WTC11 (cell line): ENCODE data around the gene MSX2. TPM values are rescaled to one million over a fixed set of nuclear protein-coding genes. Genes with fewer than 3 reads are reported as not detected.

ENCODE experiments used
- ATAC-seq: fragments of 200-7000 bp; cut with Tn5 transposase; 2 replicates; pipeline ENCODE4 v1.10.0; 2021; ENCODE audit warnings: mild to moderate bottlenecking, moderate library complexity
- CTCF ChIA-PET: fragments of 300-600 bp; sonication (Branson Sonifier 250); formaldehyde crosslinking; loops from one replicate; lab custom pipeline; 2021; ENCODE audit warnings: antibody characterized with exemption; lab: Charles Lee
- POLR2A ChIA-PET: fragments of 350-600 bp; sonication (Branson Sonifier 250); formaldehyde crosslinking; loops from one replicate; lab custom pipeline; 2021; ENCODE audit warnings: antibody characterized with exemption; lab: Charles Lee
- DNase-seq: peaks from one replicate; pipeline ENCODE4 v3.0.0; 2021; ENCODE audit warnings: low spot score
- H3K27ac Mint-ChIP-seq: 2 replicates; pipeline ENCODE4 v1.8.0; 2021; ENCODE audit warnings: mixed read lengths
- H3K27me3 Mint-ChIP-seq: 2 replicates; pipeline ENCODE4 v1.8.0; 2021; ENCODE audit warnings: low read depth, mild to moderate bottlenecking, moderate library complexity, mixed read lengths
- H3K36me3 Mint-ChIP-seq: 2 replicates; pipeline ENCODE4 v1.8.0; 2021; ENCODE audit warnings: mixed read lengths
- H3K4me1 Mint-ChIP-seq: 2 replicates; pipeline ENCODE4 v1.8.0; 2022; ENCODE audit warnings: mixed read lengths
- H3K4me3 Mint-ChIP-seq: 2 replicates; pipeline ENCODE4 v1.8.0; 2021; ENCODE audit warnings: mild to moderate bottlenecking, moderate library complexity, mixed read lengths
- H3K9me3 Mint-ChIP-seq: 2 replicates; pipeline ENCODE4 v1.8.0; 2021; ENCODE audit warnings: mixed read lengths
- CREB1 ChIP-seq: sonication (generic); formaldehyde crosslinking; IDR thresholded peaks from 2 replicates; pipeline ENCODE4 v1.8.0; 2023; ENCODE audit warnings: mild to moderate bottlenecking, missing genetic modification reagents
- ELF4 ChIP-seq: sonication (generic); formaldehyde crosslinking; IDR thresholded peaks from 2 replicates; pipeline ENCODE4 v1.8.1; 2022; ENCODE audit warnings: low read depth, mild to moderate bottlenecking, moderate library complexity, missing genetic modification reagents
- IRF2 ChIP-seq: sonication (generic); formaldehyde crosslinking; IDR thresholded peaks from 2 replicates; pipeline ENCODE4 v1.8.0; 2022; ENCODE audit warnings: low read depth, missing genetic modification reagents, borderline replicate concordance
- KAT7 ChIP-seq: sonication (generic); formaldehyde crosslinking; IDR thresholded peaks from 2 replicates; pipeline ENCODE4 v1.8.1; 2023; ENCODE audit warnings: missing genetic modification reagents, mild to moderate bottlenecking, borderline replicate concordance
- MLX ChIP-seq: sonication (generic); formaldehyde crosslinking; IDR thresholded peaks from 2 replicates; pipeline ENCODE4 v1.8.1; 2023; ENCODE audit warnings: mild to moderate bottlenecking, missing genetic modification reagents, moderate library complexity
- NR1H2 ChIP-seq: sonication (generic); formaldehyde crosslinking; IDR thresholded peaks from 2 replicates; pipeline ENCODE4 v1.9.0; 2021; ENCODE audit warnings: mild to moderate bottlenecking, moderate library complexity, missing genetic modification reagents
- OVOL2 ChIP-seq: fragments of 250-450 bp; sonication (Bioruptor Pico); IDR thresholded peaks from 2 replicates; pipeline ENCODE4 v1.9.0; 2021; ENCODE audit warnings: mild to moderate bottlenecking, borderline replicate concordance
- RELA ChIP-seq: sonication (generic); formaldehyde crosslinking; IDR thresholded peaks from 2 replicates; pipeline ENCODE4 v1.8.1; 2022; ENCODE audit warnings: missing genetic modification reagents, mild to moderate bottlenecking, borderline replicate concordance
- SP1 ChIP-seq: sonication (generic); formaldehyde crosslinking; conservative IDR thresholded peaks from 2 replicates; pipeline ENCODE4 v1.8.1; 2022; ENCODE audit warnings: missing genetic modification reagents
- STAT6 ChIP-seq: sonication (generic); formaldehyde crosslinking; conservative IDR thresholded peaks from 2 replicates; pipeline ENCODE4 v1.8.1; 2023; ENCODE audit warnings: mild to moderate bottlenecking, low read depth, missing genetic modification reagents, moderate library complexity
- TCF7 ChIP-seq: sonication (generic); formaldehyde crosslinking; IDR thresholded peaks from 2 replicates; pipeline ENCODE4 v1.8.0; 2022; ENCODE audit warnings: mild to moderate bottlenecking, low read depth, missing genetic modification reagents, moderate library complexity
- ZNF219 ChIP-seq: sonication (generic); formaldehyde crosslinking; IDR thresholded peaks from 2 replicates; pipeline ENCODE4 v1.8.0; 2023; ENCODE audit warnings: missing genetic modification reagents, mild to moderate bottlenecking, borderline replicate concordance
- ZNF396 ChIP-seq: fragments of 250-450 bp; sonication (Bioruptor Pico); IDR thresholded peaks from 2 replicates; pipeline ENCODE4 v1.8.0; 2021; ENCODE audit warnings: mild to moderate bottlenecking, moderate library complexity, borderline replicate concordance
- ZNF416 ChIP-seq: fragments of 250-450 bp; sonication (Bioruptor Pico); IDR thresholded peaks from 2 replicates; pipeline ENCODE4 v1.9.0; 2021; ENCODE audit warnings: mild to moderate bottlenecking, inconsistent platforms
- total RNA-seq: library from RNA; stranded (reverse); gene quantifications from 3 replicates; pipeline ENCODE4 v1.2.3, GENCODE V29; 2021
- TF ChIP-seq, protein P1 (sequence below): sonication (generic); formaldehyde crosslinking; IDR thresholded peaks from 2 replicates; pipeline ENCODE4 v1.8.0; 2022; ENCODE audit warnings: mild to moderate bottlenecking, missing genetic modification reagents
- TF ChIP-seq, protein P2 (sequence below): fragments of 250-450 bp; sonication (Bioruptor Pico); IDR thresholded peaks from 2 replicates; pipeline ENCODE4 v1.9.0; 2021; ENCODE audit warnings: mild to moderate bottlenecking, borderline replicate concordance

Gene MSX2
- total RNA-seq, 1 experiment from 2014 or later = 0.83 TPM

DNA sequence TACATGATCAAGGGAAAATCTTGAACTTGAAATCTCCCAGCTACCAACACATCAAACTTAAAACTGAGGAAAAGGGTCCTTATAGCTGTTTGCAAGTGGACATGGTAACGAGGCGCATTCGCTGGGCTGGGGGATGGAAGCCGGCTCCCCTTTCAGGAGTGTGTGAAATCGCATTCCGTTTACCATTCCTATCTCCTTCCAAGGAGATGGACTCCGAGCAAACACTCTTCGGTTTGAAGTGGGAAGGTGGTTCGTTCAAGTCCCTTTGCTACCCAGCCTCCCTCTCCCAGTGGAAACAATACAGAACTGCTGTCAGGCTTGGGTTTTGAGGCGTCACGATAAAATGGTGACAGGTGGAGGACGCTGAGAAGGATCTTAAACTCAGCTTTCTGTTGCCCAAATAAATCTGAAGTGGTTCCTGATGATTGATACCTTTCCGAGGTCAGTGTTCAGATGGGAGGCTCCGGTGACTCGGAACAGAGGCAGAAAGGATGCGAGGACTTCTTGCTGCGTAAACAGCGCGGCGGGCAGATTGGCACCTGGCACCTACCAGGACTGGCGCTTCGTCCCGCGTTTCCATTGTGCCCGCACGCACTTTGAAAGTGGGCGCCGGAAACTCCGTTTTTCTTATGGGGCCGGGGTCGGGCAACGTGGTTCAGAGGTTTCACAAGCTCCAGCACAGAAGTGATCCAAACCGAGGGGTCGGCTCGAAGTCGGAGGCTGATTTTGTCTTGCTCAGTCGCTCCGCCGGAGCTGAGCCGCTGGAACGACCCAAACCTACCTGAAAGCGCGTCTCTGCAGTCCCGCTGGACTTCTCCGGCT, 7.0 kb downstream of the MSX2 start:
- ChIA-PET POLR2A (interaction anchor here (1.7 kb wide), 1 partner anchor 11 kb away, joined by 5 read pairs; no protein-coding TSS in a partner anchor), CTCF (interaction anchor here (1.1 to 3.1 kb wide), 3 partner anchors 11 to 404 kb away, joined by 3 to 20 read pairs (median 6); no protein-coding TSS in a partner anchor)
- no peak overlapping the region for H3K27ac Mint-ChIP-seq
- H3K4me3 Mint-ChIP-seq = peak overlapping the region; percentile 60
- H3K27me3 Mint-ChIP-seq = peaks cover 100% of the 10 kb centered on the region
- H3K4me1 Mint-ChIP-seq = peaks cover 76% of the 10 kb centered on the region
- ATAC-seq (peak; percentile 2), DNase-seq (no peak)
- H3K36me3 Mint-ChIP-seq = no peaks in the 10 kb centered on the region
- TF ChIP-seq ELF4 (CRISPR knock-in tag) = no peak
- TF ChIP-seq, protein P1, sequence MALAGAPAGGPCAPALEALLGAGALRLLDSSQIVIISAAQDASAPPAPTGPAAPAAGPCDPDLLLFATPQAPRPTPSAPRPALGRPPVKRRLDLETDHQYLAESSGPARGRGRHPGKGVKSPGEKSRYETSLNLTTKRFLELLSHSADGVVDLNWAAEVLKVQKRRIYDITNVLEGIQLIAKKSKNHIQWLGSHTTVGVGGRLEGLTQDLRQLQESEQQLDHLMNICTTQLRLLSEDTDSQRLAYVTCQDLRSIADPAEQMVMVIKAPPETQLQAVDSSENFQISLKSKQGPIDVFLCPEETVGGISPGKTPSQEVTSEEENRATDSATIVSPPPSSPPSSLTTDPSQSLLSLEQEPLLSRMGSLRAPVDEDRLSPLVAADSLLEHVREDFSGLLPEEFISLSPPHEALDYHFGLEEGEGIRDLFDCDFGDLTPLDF = no peak
- H3K9me3 Mint-ChIP-seq = no peaks in the 10 kb centered on the region

GRCh38 chr5:174732036-174733020, 7.9 kb downstream of the MSX2 start:
- no peak overlapping the region for H3K27ac Mint-ChIP-seq
- ATAC-seq (peak; percentile 6), DNase-seq (no peak)
- CTCF ChIA-PET = interaction anchor here (1.0 to 3.1 kb wide), 5 partner anchors 12 to 405 kb away, joined by 3 to 20 read pairs (median 4); no protein-coding TSS in a partner anchor
- H3K9me3 Mint-ChIP-seq = no peaks in the 10 kb centered on the region
- H3K36me3 Mint-ChIP-seq = no peaks in the 10 kb centered on the region
- H3K4me1 Mint-ChIP-seq = peaks cover 73% of the 10 kb centered on the region
- TF ChIP-seq OVOL2 (CRISPR knock-in tag) (no peak), SP1 (no peak), MLX (CRISPR knock-in tag) (no peak), ZNF396 (CRISPR knock-in tag) (no peak), STAT6 (CRISPR knock-in tag) (no peak), RELA (no peak), NR1H2 (no peak), ZNF416 (no peak), TCF7 (no peak), CREB1 (CRISPR knock-in tag) (no peak), ZNF219 (CRISPR knock-in tag) (no peak), KAT7 (no peak), IRF2 (CRISPR knock-in tag) (no peak)
- TF ChIP-seq, protein P1 = no peak
- TF ChIP-seq, protein P2, sequence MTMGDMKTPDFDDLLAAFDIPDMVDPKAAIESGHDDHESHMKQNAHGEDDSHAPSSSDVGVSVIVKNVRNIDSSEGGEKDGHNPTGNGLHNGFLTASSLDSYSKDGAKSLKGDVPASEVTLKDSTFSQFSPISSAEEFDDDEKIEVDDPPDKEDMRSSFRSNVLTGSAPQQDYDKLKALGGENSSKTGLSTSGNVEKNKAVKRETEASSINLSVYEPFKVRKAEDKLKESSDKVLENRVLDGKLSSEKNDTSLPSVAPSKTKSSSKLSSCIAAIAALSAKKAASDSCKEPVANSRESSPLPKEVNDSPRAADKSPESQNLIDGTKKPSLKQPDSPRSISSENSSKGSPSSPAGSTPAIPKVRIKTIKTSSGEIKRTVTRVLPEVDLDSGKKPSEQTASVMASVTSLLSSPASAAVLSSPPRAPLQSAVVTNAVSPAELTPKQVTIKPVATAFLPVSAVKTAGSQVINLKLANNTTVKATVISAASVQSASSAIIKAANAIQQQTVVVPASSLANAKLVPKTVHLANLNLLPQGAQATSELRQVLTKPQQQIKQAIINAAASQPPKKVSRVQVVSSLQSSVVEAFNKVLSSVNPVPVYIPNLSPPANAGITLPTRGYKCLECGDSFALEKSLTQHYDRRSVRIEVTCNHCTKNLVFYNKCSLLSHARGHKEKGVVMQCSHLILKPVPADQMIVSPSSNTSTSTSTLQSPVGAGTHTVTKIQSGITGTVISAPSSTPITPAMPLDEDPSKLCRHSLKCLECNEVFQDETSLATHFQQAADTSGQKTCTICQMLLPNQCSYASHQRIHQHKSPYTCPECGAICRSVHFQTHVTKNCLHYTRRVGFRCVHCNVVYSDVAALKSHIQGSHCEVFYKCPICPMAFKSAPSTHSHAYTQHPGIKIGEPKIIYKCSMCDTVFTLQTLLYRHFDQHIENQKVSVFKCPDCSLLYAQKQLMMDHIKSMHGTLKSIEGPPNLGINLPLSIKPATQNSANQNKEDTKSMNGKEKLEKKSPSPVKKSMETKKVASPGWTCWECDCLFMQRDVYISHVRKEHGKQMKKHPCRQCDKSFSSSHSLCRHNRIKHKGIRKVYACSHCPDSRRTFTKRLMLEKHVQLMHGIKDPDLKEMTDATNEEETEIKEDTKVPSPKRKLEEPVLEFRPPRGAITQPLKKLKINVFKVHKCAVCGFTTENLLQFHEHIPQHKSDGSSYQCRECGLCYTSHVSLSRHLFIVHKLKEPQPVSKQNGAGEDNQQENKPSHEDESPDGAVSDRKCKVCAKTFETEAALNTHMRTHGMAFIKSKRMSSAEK (CRISPR knock-in tag) = no peak
- peaks cover 100% of the 10 kb centered on the region for H3K27me3 Mint-ChIP-seq
- peak overlapping the region; percentile 60 for H3K4me3 Mint-ChIP-seq
- POLR2A ChIA-PET = interaction anchor here (1.7 kb wide), 1 partner anchor 12 kb away, joined by 5 read pairs; no protein-coding TSS in a partner anchor
